Measurements from ENCODE around the gene LRRC26. TPM values are rescaled to one million over a fixed set of nuclear protein-coding genes. Genes with fewer than 3 reads are reported as not detected.

The LRRC26 gene
- total and polyA plus RNA-seq, 2 of the 13 experiments (the other 11 are each of a cell fraction or from before 2014, with no cell fraction given) = not detected

- TF ChIP-seq ZBTB10 (CRISPR knock-in tag; IDR thresholded peaks at IDR 0.05; ENCODE audit: borderline replicate concordance) (peak; percentile 54; the same call in 1 of the 2 replicates), NFIB (CRISPR knock-in tag; IDR thresholded peaks at IDR 0.05; ENCODE audit: borderline replicate concordance) (no peak), YY1 (IDR thresholded peaks at IDR 0.05; ENCODE audit: insufficient read depth, insufficient replicate concordance, low read depth, low read length) (peak; percentile 91), AFF4 (CRISPR knock-in tag; IDR thresholded peaks at IDR 0.05) (no peak), ZNF580 (CRISPR knock-in tag; IDR thresholded peaks at IDR 0.05; ENCODE audit: borderline replicate concordance, low read depth) (peak; percentile 75; the same call in 1 of the 2 replicates), ZNF317 (CRISPR knock-in tag; IDR thresholded peaks at IDR 0.05) (no peak), XBP1 (CRISPR knock-in tag; IDR thresholded peaks at IDR 0.05) (no peak), ZNF383 (CRISPR knock-in tag; IDR thresholded peaks at IDR 0.05; ENCODE audit: borderline replicate concordance) (no peak), TGIF2 (CRISPR knock-in tag; IDR thresholded peaks at IDR 0.05) (peak; percentile 43; the same call in 1 of the 2 replicates), MEIS1 (CRISPR knock-in tag; IDR thresholded peaks at IDR 0.05; ENCODE audit: borderline replicate concordance) (no peak), ZNF230 (CRISPR knock-in tag; IDR thresholded peaks at IDR 0.05) (0 out of 2 replicates have a peak, but pooled peaks have one; percentile 71), TOE1 (CRISPR knock-in tag; IDR thresholded peaks at IDR 0.05) (0 out of 2 replicates have a peak, but pooled peaks have one; percentile 67), ZKSCAN1 (IDR thresholded peaks at IDR 0.05; ENCODE audit: low read length) (no peak), GMEB1 (CRISPR knock-in tag; IDR thresholded peaks at IDR 0.05; ENCODE audit: borderline replicate concordance) (peak; percentile 83), DNMT1 (CRISPR knock-in tag; IDR thresholded peaks at IDR 0.05) (peak; percentile 47; the same call in 1 of the 2 replicates), FOXP1 (IDR thresholded peaks at IDR 0.05) (no peak), FOXP1 (CRISPR knock-in tag; IDR thresholded peaks at IDR 0.05) (0 out of 2 replicates have a peak, but pooled peaks have one; percentile 38), ZNF615 (CRISPR knock-in tag; IDR thresholded peaks at IDR 0.05; ENCODE audit: borderline replicate concordance) (no peak), SATB2 (CRISPR knock-in tag; IDR thresholded peaks at IDR 0.05) (no peak), SIX1 (CRISPR knock-in tag; IDR thresholded peaks at IDR 0.05; ENCODE audit: borderline replicate concordance) (no peak; the same call in 1 of the 2 replicates), MYC (CRISPR knock-in tag; IDR thresholded peaks at IDR 0.05; ENCODE audit: borderline replicate concordance) (peak; percentile 94)
Measured at GRCh38 chr9:137200311-137201204, 30.7 kb upstream of the LRRC26 start, which contains the start of gene TPRN (continued).

Measured in HepG2 (cell line).